H1 (cell line): ENCODE measurements around the gene PRODH2. TPM values are rescaled to one million over a fixed set of nuclear protein-coding genes. Genes with fewer than 3 reads are reported as not detected.

ENCODE experiments used
- SIN3A ChIP-seq, 2 experiments: IDR thresholded peaks in 1 of 2; conservative IDR thresholded peaks in 1 of 2; 2 replicates each; pipeline ENCODE4 v1.6.1; 2011 to 2012; ENCODE audit warnings: low read length in 2 of 2, improper control_type of control experiment in 1 of 2, low read depth in 1 of 2, mild to moderate bottlenecking in 1 of 2
- TAF7 ChIP-seq: optimal IDR thresholded peaks from 2 replicates; pipeline ENCODE3; 2011; ENCODE audit warnings: low read depth, mild to moderate bottlenecking, inconsistent platforms, low read length, moderate library complexity, borderline replicate concordance
- polyA plus RNA-seq, 7 experiments: library from polyadenylated mRNA; depleted of rRNA in 3 of 7; stranded (reverse) in 5 of 7; unstranded in 2 of 7; fragments of >200 nt in 5 of 7; fragments of 200-250 nt in 2 of 7; gene quantifications; 1 replicate in 5 of 7; 2 replicates in 1 of 7; 4 replicates in 1 of 7; pipeline versions ENCODE4 v1.2.1 to v1.2.3, GENCODE V29; 2011 to 2013; ENCODE audit warnings: missing spikeins in 2 of 7, mixed read lengths in 2 of 7
- total RNA-seq: library from RNA; stranded (reverse); fragmentation: NEBNext Ultra II Directional; extraction: Animal tissue kit (Norgen Biotek cat#: 25700); gene quantifications from 2 replicates; pipeline ENCODE4 v1.2.1, GENCODE V29; 2021

Gene PRODH2
- total and polyA plus RNA-seq, 2 of the 8 experiments (the other 6 are each of a cell fraction or from before 2014, with no cell fraction given): not detected

GRCh38 chr19:35828692-35829301 is 16.2 kb upstream of the PRODH2 start (continued):
- TF ChIP-seq TAF7: no peak
- peak; percentile 93 to 96 for TF ChIP-seq SIN3A (conservative IDR thresholded peaks at IDR 0.05 in 1 of 2, IDR thresholded peaks at IDR 0.05 in 1 of 2; ENCODE audit: low read depth in 1 of 2, low read length in 2 of 2)
